Nephron (organoid): ENCODE measurements around the gene LRRC4C.
A peak's percentile ranks its signal among the peaks of the same experiment; 100 is the strongest.

ENCODE experiments used
- H3K27ac Mint-ChIP-seq, 3 experiments: 2 replicates each; pipeline ENCODE4 v1.8.0; 2020; ENCODE audit warnings: mixed read lengths in 3 of 3, mild to moderate bottlenecking in 2 of 3, moderate library complexity in 1 of 3
- H3K27me3 Mint-ChIP-seq: 2 replicates; pipeline ENCODE4 v1.8.0; 2021; ENCODE audit warnings: low read depth, mild to moderate bottlenecking, moderate library complexity, mixed read lengths
- H3K36me3 Mint-ChIP-seq: 2 replicates; pipeline ENCODE4 v1.8.0; 2020; ENCODE audit warnings: low read depth, mixed read lengths
- H3K4me1 Mint-ChIP-seq: 2 replicates; pipeline ENCODE4 v1.8.0; 2020; ENCODE audit warnings: mixed read lengths
- H3K4me3 Mint-ChIP-seq, 3 experiments: 2 replicates each; pipeline ENCODE4 v1.8.0; 2020; ENCODE audit warnings: mild to moderate bottlenecking in 3 of 3, mixed read lengths in 3 of 3, moderate library complexity in 2 of 3
- H3K9me3 Mint-ChIP-seq: 2 replicates; pipeline ENCODE4 v1.8.0; 2020; ENCODE audit warnings: mixed read lengths
- TF ChIP-seq, protein P1 (sequence below), 3 experiments: fragments of 200-600 bp; sonication (generic); IDR thresholded peaks; one replicate each; pipeline ENCODE4 v1.5.0; 2021; ENCODE audit warnings: antibody characterized with exemption in 3 of 3; ENCODE audit not compliant: unreplicated experiment in 3 of 3

The LRRC4C gene

DNA sequence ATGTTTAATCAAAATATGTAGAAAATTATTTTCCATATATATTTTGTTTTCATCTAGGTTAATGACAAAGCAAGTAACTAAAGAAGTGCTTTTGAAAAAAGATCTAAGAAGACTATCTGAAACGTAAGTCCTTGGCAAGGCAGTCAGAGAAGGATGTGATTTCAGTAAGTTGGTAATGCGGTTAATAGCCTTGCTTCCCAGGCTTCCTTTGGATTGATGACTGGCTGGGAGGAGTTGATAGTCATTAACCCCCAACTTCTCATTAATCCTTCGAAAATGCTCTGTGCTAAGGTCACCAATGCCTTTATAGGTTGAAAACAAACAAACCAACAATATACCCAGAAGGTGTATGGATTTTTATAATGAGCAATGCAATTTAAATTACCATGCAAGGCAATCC, 1326.5 kb downstream of the LRRC4C start:
- H3K27ac Mint-ChIP-seq: no peak overlapping the region
- no peaks in the 10 kb centered on the region for H3K9me3 Mint-ChIP-seq
- H3K36me3 Mint-ChIP-seq: no peaks in the 10 kb centered on the region
- TF ChIP-seq, protein P1, sequence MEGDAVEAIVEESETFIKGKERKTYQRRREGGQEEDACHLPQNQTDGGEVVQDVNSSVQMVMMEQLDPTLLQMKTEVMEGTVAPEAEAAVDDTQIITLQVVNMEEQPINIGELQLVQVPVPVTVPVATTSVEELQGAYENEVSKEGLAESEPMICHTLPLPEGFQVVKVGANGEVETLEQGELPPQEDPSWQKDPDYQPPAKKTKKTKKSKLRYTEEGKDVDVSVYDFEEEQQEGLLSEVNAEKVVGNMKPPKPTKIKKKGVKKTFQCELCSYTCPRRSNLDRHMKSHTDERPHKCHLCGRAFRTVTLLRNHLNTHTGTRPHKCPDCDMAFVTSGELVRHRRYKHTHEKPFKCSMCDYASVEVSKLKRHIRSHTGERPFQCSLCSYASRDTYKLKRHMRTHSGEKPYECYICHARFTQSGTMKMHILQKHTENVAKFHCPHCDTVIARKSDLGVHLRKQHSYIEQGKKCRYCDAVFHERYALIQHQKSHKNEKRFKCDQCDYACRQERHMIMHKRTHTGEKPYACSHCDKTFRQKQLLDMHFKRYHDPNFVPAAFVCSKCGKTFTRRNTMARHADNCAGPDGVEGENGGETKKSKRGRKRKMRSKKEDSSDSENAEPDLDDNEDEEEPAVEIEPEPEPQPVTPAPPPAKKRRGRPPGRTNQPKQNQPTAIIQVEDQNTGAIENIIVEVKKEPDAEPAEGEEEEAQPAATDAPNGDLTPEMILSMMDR (IDR thresholded peaks at IDR 0.05; ENCODE audit: unreplicated experiment in 3 of 3): no peak
- H3K4me1 Mint-ChIP-seq: peaks cover 14% of the 10 kb centered on the region
- H3K4me3 Mint-ChIP-seq: no peak overlapping the region
- H3K27me3 Mint-ChIP-seq: no peaks in the 10 kb centered on the region

DNA sequence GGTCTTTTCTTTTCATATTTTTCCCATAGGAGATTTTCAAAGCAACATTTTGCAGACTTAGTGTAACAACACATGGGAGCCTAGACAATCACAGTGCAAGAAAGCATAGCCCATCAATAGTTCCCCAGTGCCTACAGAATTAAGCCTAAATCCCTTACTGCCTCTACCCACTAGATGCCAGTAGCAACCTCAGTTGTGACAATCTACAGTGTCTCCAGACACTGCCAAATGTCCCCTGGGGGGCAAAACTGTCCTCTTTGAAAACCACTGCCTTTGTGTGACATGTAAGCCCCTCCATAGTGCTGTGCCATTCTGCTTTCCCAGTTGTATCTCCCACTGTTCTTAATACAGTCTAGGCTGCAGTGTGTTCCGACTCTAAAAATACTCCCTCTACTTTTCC, 1329.0 kb downstream of the LRRC4C start:
- H3K9me3 Mint-ChIP-seq: no peaks in the 10 kb centered on the region
- H3K27ac Mint-ChIP-seq: peak overlapping the region; percentile 48 to 64 (median 61)
- no peaks in the 10 kb centered on the region for H3K27me3 Mint-ChIP-seq
- H3K4me3 Mint-ChIP-seq: no peak overlapping the region
- peaks cover 11% of the 10 kb centered on the region for H3K36me3 Mint-ChIP-seq
- H3K4me1 Mint-ChIP-seq: peaks cover 14% of the 10 kb centered on the region
- TF ChIP-seq, protein P1 (IDR thresholded peaks at IDR 0.05; ENCODE audit: unreplicated experiment in 3 of 3): peak; percentile 34 to 53 (median 37)

DNA sequence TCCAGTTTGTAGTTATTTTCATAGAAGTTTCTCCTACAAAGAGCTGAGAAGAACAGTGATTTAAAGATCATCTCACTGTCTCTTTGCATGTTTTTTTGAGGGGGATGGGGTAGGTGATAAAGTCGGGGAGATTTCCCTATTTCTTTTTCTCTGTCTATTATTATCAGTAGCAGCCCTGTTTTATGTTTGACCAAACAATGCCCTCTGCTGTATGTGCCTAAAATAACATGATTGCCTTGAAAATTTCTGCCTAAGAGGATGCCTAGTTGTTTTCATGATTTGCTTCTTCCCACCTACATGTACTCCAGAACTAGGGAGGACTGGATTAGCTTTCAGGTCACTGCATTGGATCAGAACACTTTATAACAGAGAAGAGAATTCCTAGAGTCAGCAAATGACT, 1330.2 kb downstream of the LRRC4C start:
- H3K4me1 Mint-ChIP-seq: peaks cover 14% of the 10 kb centered on the region
- no peak overlapping the region for H3K4me3 Mint-ChIP-seq
- H3K27ac Mint-ChIP-seq: peak overlapping the region; percentile 70 to 84 (median 82)
- TF ChIP-seq, protein P1 (IDR thresholded peaks at IDR 0.05; ENCODE audit: unreplicated experiment in 3 of 3): peak; percentile 52 to 63 (median 56)
- peaks cover 2% of the 10 kb centered on the region for H3K9me3 Mint-ChIP-seq
- H3K36me3 Mint-ChIP-seq: peaks cover 14% of the 10 kb centered on the region
- no peaks in the 10 kb centered on the region for H3K27me3 Mint-ChIP-seq

DNA sequence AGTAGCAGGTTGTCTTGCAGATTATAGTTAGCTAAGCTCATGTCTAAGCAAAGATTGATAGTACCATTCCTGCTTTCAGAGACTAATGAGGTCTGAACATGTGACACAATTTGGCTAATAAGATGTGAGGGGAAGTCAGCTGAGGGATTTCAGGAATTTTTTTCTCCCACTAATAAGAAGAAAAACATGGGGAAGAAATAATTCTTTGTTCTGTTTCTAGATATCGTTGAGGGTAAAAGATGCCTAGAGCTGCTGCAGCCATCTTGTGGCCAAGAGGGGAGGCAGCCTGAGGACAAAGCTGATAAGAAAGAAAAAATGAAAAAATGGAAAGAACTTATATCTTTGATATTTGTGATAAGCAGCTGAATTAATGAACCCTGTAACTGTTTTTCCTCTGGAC, 1334.4 kb downstream of the LRRC4C start:
- no peak overlapping the region for H3K27ac Mint-ChIP-seq
- H3K4me3 Mint-ChIP-seq: no peak overlapping the region
- TF ChIP-seq, protein P1 (IDR thresholded peaks at IDR 0.05; ENCODE audit: unreplicated experiment in 3 of 3): peak; percentile 45 to 61 (median 50)
- peaks cover 9% of the 10 kb centered on the region for H3K9me3 Mint-ChIP-seq
- peaks cover 27% of the 10 kb centered on the region for H3K36me3 Mint-ChIP-seq
- H3K4me1 Mint-ChIP-seq: peaks cover 5% of the 10 kb centered on the region
- H3K27me3 Mint-ChIP-seq: no peaks in the 10 kb centered on the region

DNA sequence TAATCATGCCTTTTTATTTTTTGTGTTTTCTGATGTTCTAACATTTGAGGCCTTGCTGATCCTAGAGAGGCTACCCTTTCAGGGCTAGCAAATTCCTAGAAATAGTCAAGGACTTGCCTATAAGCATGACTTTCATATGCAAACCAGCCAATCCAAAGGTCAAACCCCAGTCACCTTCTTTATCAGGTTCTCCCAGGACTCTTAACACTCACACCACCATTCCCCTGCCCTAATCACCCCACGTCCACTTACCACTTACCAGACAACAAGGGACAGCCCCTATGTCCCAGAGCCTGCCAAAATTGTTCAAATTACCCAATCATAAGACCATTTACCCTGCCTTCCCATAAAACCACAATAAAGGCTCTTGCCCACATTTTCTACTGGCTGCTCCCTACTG, 1339.8 kb downstream of the LRRC4C start:
- TF ChIP-seq, protein P1 (IDR thresholded peaks at IDR 0.05; ENCODE audit: unreplicated experiment in 3 of 3): no peak
- H3K36me3 Mint-ChIP-seq: peaks cover 43% of the 10 kb centered on the region
- peaks cover 14% of the 10 kb centered on the region for H3K9me3 Mint-ChIP-seq
- no peaks in the 10 kb centered on the region for H3K27me3 Mint-ChIP-seq
- H3K27ac Mint-ChIP-seq: peak overlapping the region in 1 of 3 experiments; percentile 36
- H3K4me1 Mint-ChIP-seq: peaks cover 10% of the 10 kb centered on the region
- H3K4me3 Mint-ChIP-seq: no peak overlapping the region

DNA sequence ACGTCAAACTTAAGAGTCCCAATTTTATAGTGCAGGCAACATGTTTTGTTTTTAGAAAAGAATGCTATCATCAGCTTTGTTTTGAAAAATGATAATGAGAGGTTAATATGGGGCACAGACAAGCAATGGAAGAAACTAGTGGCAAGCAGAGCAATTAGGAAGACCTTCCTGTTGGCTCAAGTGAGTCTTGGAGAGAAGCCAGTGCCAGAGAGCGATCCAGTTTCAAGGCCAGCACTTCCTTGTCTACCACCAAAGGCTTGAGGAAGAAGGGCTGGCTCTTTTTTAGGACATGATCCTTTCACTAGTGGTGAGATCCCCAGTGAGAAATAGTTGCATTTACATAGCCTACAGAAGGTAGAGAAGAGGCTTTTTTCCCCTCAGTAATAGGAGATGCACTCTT, 1340.7 kb downstream of the LRRC4C start:
- Mint-ChIP-seq H3K9me3 (peaks cover 15% of the 10 kb centered on the region), H3K36me3 (peaks cover 43% of the 10 kb centered on the region)

More for the DNA sequence above, 1340.7 kb downstream of the LRRC4C start:
- TF ChIP-seq, protein P1 (IDR thresholded peaks at IDR 0.05; ENCODE audit: unreplicated experiment in 3 of 3): no peak
- Mint-ChIP-seq H3K4me1 (peaks cover 10% of the 10 kb centered on the region), H3K27ac (peak overlapping the region in 2 of 3 experiments; percentile 12 to 61), H3K27me3 (no peaks in the 10 kb centered on the region), H3K4me3 (no peak overlapping the region)
